ENCODE results near the gene PGBD5.

GRCh38 chr1:230313453-230314141 is 112.5 kb downstream of the PGBD5 start:
- TF ChIP-seq CTCF (optimal IDR thresholded peaks at IDR 0.05 in 1 of 3, IDR thresholded peaks at IDR 0.05 in 1 of 3, conservative IDR thresholded peaks at IDR 0.05 in 1 of 3; ENCODE audit: extremely low read depth in 1 of 3, insufficient read depth in 2 of 3, low read length in 3 of 3) (no peak), EZH2 (IDR thresholded peaks at IDR 0.05; ENCODE audit: low read length) (no peak)

All from keratinocyte (primary cell).